Stomach smooth muscle (tissue), 2 donors: ENCODE data around the gene PDE1C.

Source experiments
- H3K27ac ChIP-seq: one replicate; pipeline ENCODE4 v1.7.0; 2013; ENCODE audit warnings: mild to moderate bottlenecking, low read length, inconsistent platforms
- H3K27me3 ChIP-seq, 2 donors: one replicate each; pipeline ENCODE4 v1.7.0; 2013; ENCODE audit warnings: low read length in 2 of 2; ENCODE audit not compliant: insufficient read depth in 2 of 2, control insufficient read depth in 1 of 2
- H3K36me3 ChIP-seq, 2 donors: one replicate each; pipeline ENCODE4 v1.7.0; 2013; ENCODE audit warnings: low read length in 2 of 2; ENCODE audit not compliant: control insufficient read depth in 2 of 2, insufficient read depth in 2 of 2
- H3K4me1 ChIP-seq: one replicate; pipeline ENCODE4 v1.7.0; 2013; ENCODE audit warnings: low read length; ENCODE audit not compliant: control insufficient read depth, insufficient read depth
- H3K4me3 ChIP-seq, 2 donors: one replicate each; pipeline ENCODE4 v1.7.0; 2013; ENCODE audit warnings: low read length in 2 of 2
- H3K9ac ChIP-seq, 2 donors: one replicate each; pipeline ENCODE4 v1.7.0; 2013; ENCODE audit warnings: low read length in 2 of 2, mild to moderate bottlenecking in 1 of 2
- H3K9me3 ChIP-seq, 2 donors: one replicate each; pipeline ENCODE4 v1.7.0; 2013; ENCODE audit warnings: low read length in 2 of 2; ENCODE audit not compliant: control insufficient read depth in 2 of 2
- donor health status: healthy.
- donor health status: Pancreatic carcinoma.

Gene PDE1C

GRCh38 chr7:32074787-32075585 is 4.8 kb upstream of the PDE1C start:
- Histone ChIP-seq H3K36me3 (no peaks in the 10 kb centered on the region), H3K27ac (no peak overlapping the region), H3K27me3 (no peaks in the 10 kb centered on the region), H3K9ac (no peak overlapping the region), H3K9me3 (no peaks in the 10 kb centered on the region), H3K4me3 (no peak overlapping the region), H3K4me1 (peaks cover 11% of the 10 kb centered on the region)

DNA sequence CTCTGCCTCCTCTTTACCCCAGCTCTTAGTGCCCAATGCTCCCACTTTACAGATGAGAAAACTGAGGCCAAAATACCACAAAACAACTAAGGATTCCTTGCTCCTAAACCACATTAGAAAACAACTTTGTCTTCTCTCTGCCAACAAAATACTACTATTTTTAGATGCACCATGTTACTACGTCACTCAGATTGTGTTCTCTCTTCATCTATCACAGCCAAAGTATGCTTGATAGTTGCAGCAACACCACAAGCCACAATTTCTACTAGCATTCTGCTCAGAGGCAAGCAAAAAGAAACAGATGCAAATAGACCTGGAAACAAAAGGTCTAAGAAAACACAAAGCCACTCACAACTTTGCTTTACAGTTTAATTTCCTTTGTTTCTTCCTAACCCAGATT is 3.3 kb upstream of the PDE1C start:
- Histone ChIP-seq H3K9me3 (no peaks in the 10 kb centered on the region), H3K4me3 (no peak overlapping the region), H3K9ac (no peak overlapping the region), H3K36me3 (no peaks in the 10 kb centered on the region), H3K27ac (no peak overlapping the region), H3K4me1 (peaks cover 13% of the 10 kb centered on the region), H3K27me3 (no peaks in the 10 kb centered on the region)

DNA sequence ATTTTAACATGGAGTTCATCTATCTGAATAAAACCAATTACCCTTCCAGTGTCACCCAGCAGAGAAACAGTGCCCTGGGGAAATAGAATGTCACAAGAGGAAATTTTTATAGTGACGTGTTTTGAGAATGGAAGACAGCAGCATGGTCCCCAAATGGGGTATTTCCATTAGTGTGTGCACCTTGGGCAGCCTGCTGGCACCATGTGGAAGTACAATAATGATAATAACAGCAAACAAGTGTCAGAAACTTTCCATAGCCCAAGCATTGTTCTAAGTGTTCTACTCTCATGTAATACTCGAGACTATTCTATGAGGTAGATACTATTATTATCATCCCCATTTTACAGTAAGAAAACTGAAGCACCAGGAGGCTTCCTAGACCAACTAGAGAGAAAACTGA is 2.2 kb upstream of the PDE1C start:
- no peaks in the 10 kb centered on the region for H3K36me3 ChIP-seq
- no peaks in the 10 kb centered on the region for H3K9me3 ChIP-seq
- no peak overlapping the region for H3K4me3 ChIP-seq
- no peak overlapping the region for H3K9ac ChIP-seq
- no peak overlapping the region for H3K27ac ChIP-seq
- no peaks in the 10 kb centered on the region for H3K27me3 ChIP-seq
- H3K4me1 ChIP-seq = peaks cover 13% of the 10 kb centered on the region

GRCh38 chr7:32071466-32072091 is 1.4 kb upstream of the PDE1C start:
- Histone ChIP-seq H3K36me3 (no peaks in the 10 kb centered on the region), H3K27ac (peak overlapping the region; percentile 82), H3K4me3 (peak overlapping the region; percentile 71 to 84), H3K9ac (peak overlapping the region; percentile 79 to 87), H3K27me3 (no peaks in the 10 kb centered on the region), H3K4me1 (peaks cover 13% of the 10 kb centered on the region), H3K9me3 (no peaks in the 10 kb centered on the region)

DNA sequence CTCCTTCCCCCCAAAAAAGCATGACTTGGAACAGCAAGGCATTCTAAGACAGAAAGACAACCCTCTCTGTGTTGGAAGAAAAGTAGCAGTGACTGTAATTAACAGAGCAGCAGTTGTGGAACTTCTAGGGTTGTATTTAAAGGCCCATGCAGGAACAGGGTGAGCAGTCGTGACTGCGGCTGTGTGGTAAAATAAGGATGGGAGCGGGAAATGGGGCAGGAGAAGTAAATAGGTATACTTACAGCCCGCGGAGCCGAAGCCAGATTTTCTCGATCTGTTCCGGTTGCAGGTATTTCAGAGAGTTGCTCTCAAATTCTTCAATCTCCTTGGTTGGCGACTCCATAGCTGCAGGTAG is 179 bp downstream of the PDE1C start:
- Histone ChIP-seq H3K9me3 (no peaks in the 10 kb centered on the region), H3K4me3 (peak overlapping the region; percentile 71 to 84), H3K4me1 (peaks cover 13% of the 10 kb centered on the region), H3K9ac (peak overlapping the region; percentile 79 to 87), H3K27me3 (no peaks in the 10 kb centered on the region), H3K27ac (peak overlapping the region; percentile 82), H3K36me3 (no peaks in the 10 kb centered on the region)

DNA sequence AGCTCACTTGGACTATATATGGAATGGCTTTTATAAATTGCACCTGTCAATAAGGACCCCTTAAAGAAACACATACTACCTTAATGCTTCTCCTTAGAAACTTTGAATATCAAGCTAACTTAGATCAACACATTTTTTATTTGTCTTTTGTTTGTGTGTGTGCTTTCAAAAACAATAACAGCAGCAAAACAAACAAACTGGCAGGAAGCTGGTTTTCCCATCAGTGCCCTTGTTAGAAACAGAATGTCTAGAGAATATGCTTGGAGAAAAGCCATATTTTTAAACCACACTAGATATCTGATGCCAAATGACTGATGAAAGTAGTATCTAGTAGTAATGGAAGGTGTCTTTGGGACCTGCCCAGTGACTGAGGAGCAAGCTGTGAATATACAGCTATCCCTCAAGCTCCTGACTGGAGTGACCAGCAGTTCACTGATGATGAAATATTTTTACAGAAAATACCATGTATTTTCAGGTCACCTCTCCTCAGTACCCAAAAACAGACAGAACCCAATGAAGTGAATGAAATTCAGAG is 1.0 kb downstream of the PDE1C start:
- peaks cover 13% of the 10 kb centered on the region for H3K4me1 ChIP-seq
- H3K36me3 ChIP-seq = no peaks in the 10 kb centered on the region
- H3K27ac ChIP-seq = no peak overlapping the region
- peak overlapping the region; percentile 71 to 84 for H3K4me3 ChIP-seq
- H3K9ac ChIP-seq = peak overlapping the region; percentile 6 to 87
- no peaks in the 10 kb centered on the region for H3K27me3 ChIP-seq
- no peaks in the 10 kb centered on the region for H3K9me3 ChIP-seq

DNA sequence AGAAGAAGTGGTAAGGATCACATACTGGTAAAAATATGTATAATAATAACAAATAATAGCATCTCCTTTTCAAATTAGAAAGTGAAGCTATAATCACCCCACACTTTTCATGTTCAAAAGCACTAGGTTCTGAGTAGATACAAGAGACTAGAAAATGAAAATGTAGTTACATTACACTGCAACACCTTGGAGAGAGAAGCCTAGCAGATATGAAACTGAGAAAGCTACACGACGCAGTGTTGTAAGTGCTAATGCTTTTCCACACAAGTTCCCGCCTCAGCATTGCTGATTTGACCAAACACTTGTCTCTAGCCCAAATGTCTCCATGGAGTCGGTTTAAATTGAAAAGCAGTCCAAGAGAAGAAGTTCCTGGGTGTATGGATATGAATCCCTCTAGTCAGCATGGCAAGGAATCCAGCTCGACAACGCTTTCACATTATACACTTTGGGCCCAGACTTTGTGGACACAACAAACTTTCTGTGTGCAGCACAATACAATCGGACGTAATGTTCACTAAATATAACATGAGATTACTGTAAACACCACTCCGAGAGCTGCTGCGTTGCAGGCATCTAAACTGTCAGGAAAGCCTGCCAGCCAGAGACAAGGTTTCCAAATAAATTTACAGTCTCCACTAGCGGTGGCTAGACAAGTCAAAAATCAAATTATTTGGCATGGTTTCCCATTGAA is 1.7 kb downstream of the PDE1C start:
- Histone ChIP-seq H3K4me1 (peaks cover 13% of the 10 kb centered on the region), H3K4me3 (peak overlapping the region; percentile 71 to 84), H3K27ac (no peak overlapping the region), H3K36me3 (no peaks in the 10 kb centered on the region), H3K9me3 (no peaks in the 10 kb centered on the region), H3K27me3 (no peaks in the 10 kb centered on the region), H3K9ac (peak overlapping the region; percentile 6 to 87)

DNA sequence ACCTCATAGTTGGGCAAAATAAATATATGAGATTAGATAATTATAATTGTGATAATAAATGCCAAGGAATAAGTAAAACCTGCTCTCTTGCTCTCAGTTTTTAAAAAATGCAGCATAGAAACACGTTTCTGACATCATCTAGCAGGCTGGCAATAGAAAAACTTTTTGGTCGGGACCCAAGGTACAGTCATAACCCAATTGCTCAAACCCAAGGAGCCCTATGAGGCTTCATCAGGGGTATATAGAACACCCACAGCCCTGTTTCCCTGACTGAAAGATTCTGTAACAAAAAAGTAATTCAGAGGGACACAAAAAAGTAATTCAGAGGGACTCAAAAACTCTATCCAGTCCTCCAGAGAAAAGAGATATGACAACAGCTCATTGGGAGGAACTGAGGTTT is 3.8 kb downstream of the PDE1C start:
- no peak overlapping the region for H3K27ac ChIP-seq
- no peaks in the 10 kb centered on the region for H3K9me3 ChIP-seq
- no peak overlapping the region for H3K4me3 ChIP-seq
- no peaks in the 10 kb centered on the region for H3K27me3 ChIP-seq
- no peak overlapping the region for H3K9ac ChIP-seq
- H3K4me1 ChIP-seq = peaks cover 11% of the 10 kb centered on the region
- no peaks in the 10 kb centered on the region for H3K36me3 ChIP-seq

- Histone ChIP-seq H3K36me3 (no peaks in the 10 kb centered on the region), H3K27ac (no peak overlapping the region), H3K4me3 (no peak overlapping the region), H3K4me1 (peaks cover 4% of the 10 kb centered on the region), H3K9ac (no peak overlapping the region), H3K9me3 (no peaks in the 10 kb centered on the region), H3K27me3 (no peaks in the 10 kb centered on the region)
These were observed 6.6 kb downstream of the PDE1C start for GRCh38 chr7:32063614-32064013.

GRCh38 chr7:32062150-32062549 is 8.1 kb downstream of the PDE1C start:
- Histone ChIP-seq H3K9me3 (no peaks in the 10 kb centered on the region), H3K27me3 (no peaks in the 10 kb centered on the region), H3K9ac (no peak overlapping the region), H3K36me3 (no peaks in the 10 kb centered on the region), H3K4me1 (peaks cover 10% of the 10 kb centered on the region), H3K27ac (no peak overlapping the region), H3K4me3 (peak overlapping the region; percentile 11 to 57)
